Astrocyte (in vitro differentiated cells and primary cell): ENCODE measurements around the gene LMAN2L. TPM values are rescaled to one million over a fixed set of nuclear protein-coding genes. Genes with fewer than 3 reads are reported as not detected.

ENCODE experiments used
- DNase-seq: peaks from one replicate; pipeline ENCODE4 v3.0.0-alpha.2; 2010; ENCODE audit warnings: low read depth
- FAIRE-seq: peaks from 2 replicates; lab custom pipeline; 2011; peaks lifted over from hg19 to GRCh38; lab: Jason Lieb, UNC
- H2AFZ ChIP-seq: 2 replicates; pipeline ENCODE4 v1.6.0; 2012; ENCODE audit warnings: low read depth, low read length, inconsistent platforms
- H3K27ac ChIP-seq: 2 replicates; pipeline ENCODE4 v1.5.1; 2011; ENCODE audit warnings: low read depth, low read length, inconsistent platforms
- H3K27me3 ChIP-seq: 2 replicates; pipeline ENCODE4 v1.6.0; 2011; ENCODE audit warnings: low read length, inconsistent platforms; ENCODE audit not compliant: insufficient read depth
- H3K36me3 ChIP-seq: 2 replicates; pipeline ENCODE4 v1.5.1; 2011; ENCODE audit warnings: low read length, inconsistent platforms; ENCODE audit not compliant: insufficient read depth
- H3K4me1 ChIP-seq: 2 replicates; pipeline ENCODE4 v1.5.1; 2011; ENCODE audit warnings: low read length, inconsistent platforms; ENCODE audit not compliant: insufficient read depth
- H3K4me2 ChIP-seq: 2 replicates; pipeline ENCODE4 v1.6.0; 2012; ENCODE audit warnings: low read length, inconsistent platforms
- H3K4me3 ChIP-seq: 2 replicates; pipeline ENCODE4 v1.5.1; 2011; ENCODE audit warnings: low read depth, mild to moderate bottlenecking, low read length, inconsistent platforms; ENCODE audit not compliant: insufficient read depth
- H3K79me2 ChIP-seq: 2 replicates; pipeline ENCODE4 v1.6.0; 2012; ENCODE audit warnings: mild to moderate bottlenecking, low read length, inconsistent platforms; ENCODE audit not compliant: insufficient read depth
- H3K9ac ChIP-seq: 2 replicates; pipeline ENCODE4 v1.6.0; 2012; ENCODE audit warnings: mild to moderate bottlenecking, low read length, inconsistent platforms
- H3K9me3 ChIP-seq: 2 replicates; pipeline ENCODE4 v1.5.1; 2012; ENCODE audit warnings: low read depth, mild to moderate bottlenecking, low read length, inconsistent platforms; ENCODE audit not compliant: insufficient read depth
- H4K20me1 ChIP-seq: 2 replicates; pipeline ENCODE4 v1.6.0; 2012; ENCODE audit warnings: low read length, inconsistent platforms; ENCODE audit not compliant: insufficient read depth
- H3K27ac Mint-ChIP-seq: one replicate; pipeline ENCODE4 v1.8.0; 2021; ENCODE audit warnings: mild to moderate bottlenecking, mixed read lengths; ENCODE audit not compliant: unreplicated experiment
- H3K27me3 Mint-ChIP-seq: one replicate; pipeline ENCODE4 v1.8.0; 2021; ENCODE audit warnings: low read depth, mixed read lengths; ENCODE audit not compliant: unreplicated experiment
- H3K36me3 Mint-ChIP-seq: one replicate; pipeline ENCODE4 v1.8.0; 2021; ENCODE audit warnings: low read depth, mixed read lengths; ENCODE audit not compliant: unreplicated experiment
- H3K4me1 Mint-ChIP-seq: one replicate; pipeline ENCODE4 v1.8.0; 2021; ENCODE audit warnings: low read depth, mixed read lengths; ENCODE audit not compliant: unreplicated experiment
- H3K4me3 Mint-ChIP-seq: one replicate; pipeline ENCODE4 v1.8.0; 2021; ENCODE audit warnings: mild to moderate bottlenecking, moderate library complexity, mixed read lengths; ENCODE audit not compliant: unreplicated experiment
- H3K9me3 Mint-ChIP-seq: one replicate; pipeline ENCODE4 v1.8.0; 2021; ENCODE audit warnings: mild to moderate bottlenecking, mixed read lengths; ENCODE audit not compliant: unreplicated experiment
- CTCF ChIP-seq: IDR thresholded peaks from 2 replicates; pipeline ENCODE4 v1.5.1; 2011; ENCODE audit warnings: low read depth, mild to moderate bottlenecking, inconsistent platforms, low read length, moderate library complexity; ENCODE audit not compliant: insufficient read depth
- EZH2 ChIP-seq: IDR thresholded peaks from 2 replicates; pipeline ENCODE4 v1.6.1; 2012; ENCODE audit warnings: mild to moderate bottlenecking, low read length, inconsistent platforms; ENCODE audit not compliant: insufficient read depth
- total RNA-seq: library from RNA; stranded (reverse); gene quantifications from 2 replicates; pipeline ENCODE4 v1.2.1, GENCODE V29; 2021

Gene LMAN2L
- total RNA-seq, 1 donor from 2014 or later: 19.8 TPM

DNA sequence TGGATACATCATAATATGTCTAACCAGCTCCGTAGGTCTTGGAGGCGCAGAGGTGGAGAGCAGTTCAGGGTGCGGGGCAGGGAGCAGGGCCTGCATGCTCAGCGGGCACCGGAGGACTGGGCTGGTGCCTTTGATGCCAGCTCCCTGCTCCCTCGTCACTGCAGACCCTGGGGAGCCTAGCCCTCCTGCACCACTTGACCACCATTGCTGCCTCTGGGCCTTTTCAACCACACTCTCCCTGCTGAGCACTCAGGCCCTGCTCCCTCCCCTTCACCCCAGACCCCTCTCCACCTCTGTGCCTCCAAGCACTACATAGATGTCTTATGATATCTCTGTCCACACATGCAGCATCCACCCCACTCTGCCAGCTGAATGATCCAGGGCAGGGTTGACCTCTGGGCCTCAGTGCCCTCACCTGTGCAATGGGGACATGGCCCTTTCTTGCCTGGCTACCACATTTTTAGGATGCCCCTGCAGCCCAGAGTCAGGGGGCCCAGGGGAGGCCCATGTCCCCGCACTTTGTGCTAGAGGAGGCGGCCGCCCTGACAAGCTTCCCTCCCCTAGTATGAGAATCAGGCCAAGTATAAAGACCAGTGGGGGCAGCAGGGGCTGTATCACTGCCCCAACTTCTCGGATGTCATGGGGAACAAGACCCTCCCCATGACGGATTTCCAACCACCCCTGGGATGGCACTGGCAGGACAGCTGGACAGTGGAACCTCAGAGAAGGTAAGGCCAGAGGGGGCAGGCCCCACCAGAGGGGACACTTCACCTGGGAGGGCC is 51.0 kb downstream of the LMAN2L start:
- H4K20me1 ChIP-seq: no peaks in the 10 kb centered on the region
- TF ChIP-seq EZH2 (no peak), CTCF (no peak)
- Mint-ChIP-seq H3K27ac (no peak overlapping the region), H3K4me1 (peaks cover 4% of the 10 kb centered on the region), H3K27me3 (peaks cover 15% of the 10 kb centered on the region), H3K4me3 (no peak overlapping the region), H3K36me3 (no peaks in the 10 kb centered on the region), H3K9me3 (no peaks in the 10 kb centered on the region)
- H2AFZ ChIP-seq: no peak overlapping the region
- FAIRE-seq: no peak
- no peak overlapping the region for H3K4me2 ChIP-seq
- H3K27me3 ChIP-seq: peaks cover 11% of the 10 kb centered on the region
- no peak overlapping the region for H3K4me3 ChIP-seq
- no peak overlapping the region for H3K27ac ChIP-seq
- no peaks in the 10 kb centered on the region for H3K4me1 ChIP-seq
- no peak for DNase-seq
- no peaks in the 10 kb centered on the region for H3K79me2 ChIP-seq
- H3K9me3 ChIP-seq: no peaks in the 10 kb centered on the region
- no peak overlapping the region for H3K9ac ChIP-seq
- H3K36me3 ChIP-seq: no peaks in the 10 kb centered on the region

- H3K27ac Mint-ChIP-seq: peak overlapping the region; percentile 47
- no peak for TF ChIP-seq EZH2
- TF ChIP-seq CTCF: no peak
Measured at GRCh38 chr2:96687711-96688640, 51.9 kb downstream of the LMAN2L start.

More at GRCh38 chr2:96687711-96688640, 51.9 kb downstream of the LMAN2L start:
- no peaks in the 10 kb centered on the region for H3K79me2 ChIP-seq
- H4K20me1 ChIP-seq: no peaks in the 10 kb centered on the region
- H3K4me3 ChIP-seq: no peak overlapping the region
- no peak overlapping the region for H3K9ac ChIP-seq
- H3K4me1 ChIP-seq: no peaks in the 10 kb centered on the region
- Mint-ChIP-seq H3K9me3 (no peaks in the 10 kb centered on the region), H3K27me3 (peaks cover 17% of the 10 kb centered on the region), H3K4me3 (no peak overlapping the region), H3K4me1 (peaks cover 4% of the 10 kb centered on the region), H3K36me3 (no peaks in the 10 kb centered on the region)
- peaks cover 15% of the 10 kb centered on the region for H3K27me3 ChIP-seq
- FAIRE-seq: no peak
- H3K9me3 ChIP-seq: no peaks in the 10 kb centered on the region
- H3K27ac ChIP-seq: no peak overlapping the region
- H2AFZ ChIP-seq: no peak overlapping the region
- no peaks in the 10 kb centered on the region for H3K36me3 ChIP-seq
- no peak overlapping the region for H3K4me2 ChIP-seq
- DNase-seq: no peak
